ENCODE results near the gene GABARAP. TPM values are rescaled to one million over a fixed set of nuclear protein-coding genes. Genes with fewer than 3 reads are reported as not detected.

GABARAP gene
- total and polyA plus RNA-seq, 2 of the 13 experiments (the other 11 are each of a cell fraction or from before 2014, with no cell fraction given) = 161 to 310 TPM

- peaks cover 14% of the 10 kb centered on the region for H3K79me2 ChIP-seq (ENCODE audit: insufficient read depth, low read length)
- peak overlapping the region; percentile 90 for H3K9ac ChIP-seq (ENCODE audit: insufficient read depth, low read depth, low read length)
- intact Hi-C loops (cut with micrococcal nuclease; ENCODE audit: unreplicated experiment) (loop anchor here (1.0 kb wide), 1 partner anchor 60 kb away; no protein-coding TSS in a partner anchor), in situ Hi-C loops (cut with HindIII; ENCODE audit: extremely low pct_ligation_motif_present, low pct_unique_long_range_greater_than_20kb) (no loop called here)
- peaks cover 0 to 4% of the 10 kb centered on the region in 2 experiments; a peak in 2 of 5 replicates for H3K27me3 ChIP-seq (ENCODE audit: control insufficient read depth in 1 of 2, insufficient read depth in 2 of 2, low read length in 2 of 2)
- H3K4me2 ChIP-seq (ENCODE audit: low read depth, low read length) = peak overlapping the region; percentile 99
- peaks cover 10 to 44% of the 10 kb centered on the region in 2 experiments; a peak in 4 of 5 replicates for H3K36me3 ChIP-seq (replicated peaks in 1 of 2; ENCODE audit: control insufficient read depth in 1 of 2, insufficient read depth in 2 of 2, low read length in 2 of 2)
- ChIA-PET POLR2A (interaction anchor here (0.6 to 6.8 kb wide), 19 partner anchors 10 to 185 kb away, joined by 3 to 140 read pairs (median 8); partner anchors contain the start of genes ASGR1, CTDNEP1, DVL2 and ELP5), CTCF (ENCODE audit: low intra/inter-chr PET ratio, low total read pairs) (interaction anchor here (0.6 to 1.3 kb wide), 2 partner anchors 75 to 76 kb away, joined by 4 to 6 read pairs; no protein-coding TSS in a partner anchor)
- peaks cover 54% of the 10 kb centered on the region for H3K4me1 ChIP-seq (ENCODE audit: insufficient read depth, low read length)
- 36% methylated on average over 9 of the region's 11 CpGs for WGBS (ENCODE audit: low lambda C conversion rate)
- no peak overlapping the region for H2AFZ ChIP-seq (ENCODE audit: low read length)
- H3K27ac ChIP-seq (ENCODE audit: extremely low read length, insufficient read depth, low read length) = peak overlapping the region; percentile 96
- ATAC-seq (peak; percentile 47), FAIRE-seq (peak; percentile 50), DNase-seq (ENCODE audit: low spot score) (peak; percentile 44)
- peak overlapping the region; percentile 73 to 93 (median 90) for H3K4me3 ChIP-seq (replicated peaks in 1 of 3; ENCODE audit: insufficient read depth in 1 of 3, low read depth in 2 of 3, low read length in 3 of 3)
- no peaks in the 10 kb centered on the region for H3K9me3 ChIP-seq (ENCODE audit: low read length)
- peaks cover 10% of the 10 kb centered on the region; the same call in 1 of the 2 replicates for H4K20me1 ChIP-seq (ENCODE audit: insufficient read depth, low read length)
- no TSS peak for BruUV-seq (replicated peaks)
- TF ChIP-seq HIC2 (CRISPR knock-in tag; IDR thresholded peaks at IDR 0.05; ENCODE audit: low read depth) = peak; percentile 69
- peak; percentile 52; the same call in 1 of the 2 replicates for TF ChIP-seq THAP11 (CRISPR knock-in tag; IDR thresholded peaks at IDR 0.05)
- peak; percentile 9 for TF ChIP-seq POLR2G (IDR thresholded peaks at IDR 0.05; ENCODE audit: low read depth, low read length)
- 0 out of 2 replicates have a peak, but pooled peaks have one; percentile 37 for TF ChIP-seq RAD21 (CRISPR knock-in tag; IDR thresholded peaks at IDR 0.05)
- TF ChIP-seq ARID2 (CRISPR knock-in tag; IDR thresholded peaks at IDR 0.05; ENCODE audit: borderline replicate concordance) = peak; percentile 44; the same call in 1 of the 2 replicates
- no peak for TF ChIP-seq BORCS8-MEF2B (CRISPR knock-in tag; IDR thresholded peaks at IDR 0.05)
- no peak for TF ChIP-seq TRIM24 (CRISPR knock-in tag; IDR thresholded peaks at IDR 0.05)
- TF ChIP-seq KMT2B (CRISPR knock-in tag; IDR thresholded peaks at IDR 0.05) = 0 out of 2 replicates have a peak, but pooled peaks have one; percentile 20
- TF ChIP-seq ATF2 (CRISPR knock-in tag; IDR thresholded peaks at IDR 0.05) = no peak
- TF ChIP-seq ZNF782 (CRISPR knock-in tag; IDR thresholded peaks at IDR 0.05; ENCODE audit: borderline replicate concordance) = no peak
- 0 out of 2 replicates have a peak, but pooled peaks have one; percentile 16 for TF ChIP-seq ZNF317 (CRISPR knock-in tag; IDR thresholded peaks at IDR 0.05)
- TF ChIP-seq DZIP1 (CRISPR knock-in tag; IDR thresholded peaks at IDR 0.05) = 0 out of 2 replicates have a peak, but pooled peaks have one; percentile 21
- TF ChIP-seq ZNF263 (CRISPR knock-in tag; IDR thresholded peaks at IDR 0.05) = 0 out of 2 replicates have a peak, but pooled peaks have one; percentile 12
- TF ChIP-seq HMGXB4 (CRISPR knock-in tag; IDR thresholded peaks at IDR 0.05; ENCODE audit: borderline replicate concordance in 1 of 2, low read depth in 1 of 2) = peak in 1 of 2 experiments; percentile 50; a peak in 1 of 4 replicates
Observed at GRCh38 chr17:7220593-7221277, 21.5 kb downstream of the GABARAP start.
